NCI-H2107 (cell line): ENCODE results near the gene ZNF341.
"Not testable (repeated sequence)": the region's sequence is repeated elsewhere in the genome, so short reads cannot be mapped to it uniquely, and the experiment has no call there.

Experiments used
- DNase-seq: peaks from one replicate; lab custom pipeline; 2025; lab: John Stamatoyannopoulos, UW

The ZNF341 gene

DNA sequence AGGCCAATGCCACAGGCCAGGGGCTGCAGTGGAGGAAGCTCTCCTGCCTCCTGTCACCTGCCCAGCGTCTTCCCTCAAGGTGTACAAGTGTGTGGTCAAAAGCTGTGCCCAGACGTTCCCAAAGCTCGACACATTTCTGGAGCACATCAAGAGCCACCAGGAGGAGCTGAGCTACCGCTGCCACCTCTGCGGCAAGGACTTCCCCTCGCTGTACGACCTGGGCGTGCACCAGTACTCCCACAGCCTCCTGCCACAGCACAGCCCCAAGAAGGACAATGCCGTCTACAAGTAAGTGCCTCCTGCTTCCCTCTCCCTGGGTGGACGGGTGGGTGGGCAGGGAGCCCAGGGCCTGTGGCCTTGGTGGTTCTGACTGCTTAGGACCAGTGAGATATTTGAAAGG, 38.2 kb downstream of the ZNF341 start:
- no peak for DNase-seq

GRCh38 chr20:33771938-33772337, 40.1 kb downstream of the ZNF341 start:
- no peak for DNase-seq

GRCh38 chr20:33772439-33772838, 40.6 kb downstream of the ZNF341 start:
- DNase-seq, result no peak

DNA sequence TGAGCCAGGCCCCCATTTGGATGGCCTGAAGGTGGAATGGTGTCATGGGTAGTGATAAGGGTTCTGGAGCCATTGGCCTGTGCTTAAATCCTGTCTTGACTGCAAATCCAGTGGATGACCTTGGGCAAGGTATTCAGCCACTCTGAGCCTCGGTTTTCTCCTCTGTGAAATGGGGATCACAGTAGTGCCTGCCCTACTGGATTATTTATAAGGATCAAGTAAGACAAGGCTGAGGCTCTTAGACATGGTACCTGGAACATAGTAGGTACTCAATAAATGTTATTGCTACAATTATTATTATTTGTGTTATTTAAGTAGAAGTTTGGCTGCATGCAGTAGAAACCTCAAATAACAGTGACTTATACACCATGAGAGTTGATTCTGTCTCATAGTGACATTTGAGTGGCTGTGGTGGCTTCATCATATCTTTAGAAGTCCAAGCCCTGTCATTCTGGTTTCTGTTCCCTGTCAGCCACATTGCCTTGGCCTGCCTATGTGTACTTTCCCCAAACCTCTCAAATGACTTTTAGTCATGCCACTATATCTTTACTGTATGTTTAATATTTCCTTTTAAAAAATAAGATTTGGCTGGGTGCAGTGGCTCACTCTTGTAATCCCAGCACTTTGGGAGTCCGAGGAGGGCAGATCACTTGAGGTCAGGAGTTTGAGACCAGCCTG, 41.8 kb downstream of the ZNF341 start:
- no peak for DNase-seq

DNA sequence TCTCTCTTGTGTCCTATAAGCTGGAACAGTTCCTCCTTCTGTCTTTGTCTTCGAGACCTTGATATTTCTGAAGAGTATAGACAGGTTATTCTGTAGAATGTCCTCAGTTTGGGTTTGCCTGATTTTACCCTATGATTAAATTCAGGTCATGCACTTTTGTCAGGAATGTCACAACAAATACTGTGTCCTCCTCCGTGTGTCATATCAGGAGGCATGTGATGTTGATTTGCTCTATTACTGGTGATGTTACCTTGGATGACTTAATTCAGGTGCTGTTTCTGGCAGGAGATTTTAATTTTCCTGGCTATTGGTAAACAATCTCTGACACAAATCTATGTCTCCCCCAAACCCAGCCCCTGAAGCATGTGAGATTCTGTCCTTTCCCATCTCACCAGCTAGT, 46.0 kb downstream of the ZNF341 start:
- DNase-seq, result no peak

- no peak for DNase-seq
These were observed 49.3 kb downstream of the ZNF341 start for GRCh38 chr20:33781133-33781532.

DNA sequence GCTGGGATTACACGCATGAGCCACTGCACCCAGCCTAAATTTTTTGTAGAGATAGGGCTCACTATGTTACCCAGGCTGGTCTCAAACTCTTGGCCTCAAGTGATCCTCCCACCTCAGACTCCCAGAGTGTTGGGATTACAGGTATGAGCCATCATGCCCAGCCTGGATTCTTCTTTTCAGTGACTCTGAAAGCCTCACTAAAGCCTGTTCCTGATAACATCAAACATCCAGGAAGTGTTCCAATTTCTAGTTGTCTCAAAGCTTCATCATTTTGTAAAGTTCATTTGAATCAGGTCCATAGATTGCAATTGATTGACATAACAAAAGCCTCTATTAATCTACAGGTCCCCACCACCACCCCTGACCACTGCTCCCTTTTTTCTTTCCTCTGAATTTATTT, 50.1 kb downstream of the ZNF341 start:
- no peak for DNase-seq

GRCh38 chr20:33783256-33783655, 51.5 kb downstream of the ZNF341 start:
- no peak for DNase-seq

DNA sequence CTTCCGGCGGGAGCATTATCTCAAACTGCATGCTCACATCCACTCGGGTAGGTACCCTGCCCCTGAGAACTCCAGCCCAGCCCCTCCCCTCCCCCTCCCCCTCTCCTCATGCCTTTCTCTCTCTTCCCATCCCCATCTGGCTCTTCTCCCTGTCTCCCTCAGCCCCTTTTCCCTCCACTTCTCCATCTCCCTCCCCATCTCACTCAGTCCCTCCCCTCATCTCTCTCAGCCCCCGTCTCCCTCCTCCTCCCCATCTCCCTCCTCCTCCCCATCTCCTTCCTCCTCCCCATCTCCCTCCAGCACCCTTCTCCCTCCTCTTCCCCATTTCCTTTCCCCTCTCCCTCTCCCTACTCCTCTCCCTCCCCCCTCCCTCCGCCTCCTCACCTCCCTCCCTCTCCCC, 52.0 kb downstream of the ZNF341 start:
- no peak for DNase-seq

GRCh38 chr20:33784225-33784624, 52.4 kb downstream of the ZNF341 start:
- no peak for DNase-seq

DNA sequence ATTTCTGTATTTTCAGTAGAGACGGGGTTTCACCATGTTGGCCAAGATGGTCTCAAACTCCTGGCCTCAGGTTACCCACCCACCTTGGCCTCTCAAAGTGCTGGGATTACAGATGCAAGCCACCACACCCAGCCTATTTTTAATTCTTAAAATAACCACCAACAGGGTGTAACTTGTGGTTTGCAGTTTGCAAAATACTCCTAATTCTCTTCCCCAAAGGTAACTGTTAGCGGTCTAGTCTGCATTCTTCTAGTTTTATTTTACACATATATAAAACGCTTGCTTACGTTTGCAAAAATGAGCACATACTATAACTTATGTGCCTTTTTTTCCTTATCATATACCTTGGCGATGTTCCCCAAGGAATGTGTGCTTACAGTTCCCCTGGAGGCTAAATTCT, 53.7 kb downstream of the ZNF341 start:
- no peak for DNase-seq

GRCh38 chr20:33787253-33787891, 55.6 kb downstream of the ZNF341 start:
- no peak for DNase-seq

- no peak for DNase-seq
These were observed 56.7 kb downstream of the ZNF341 start for GRCh38 chr20:33788351-33789049.

- no peak for DNase-seq
These were observed 57.5 kb downstream of the ZNF341 start for GRCh38 chr20:33789109-33789857.

DNA sequence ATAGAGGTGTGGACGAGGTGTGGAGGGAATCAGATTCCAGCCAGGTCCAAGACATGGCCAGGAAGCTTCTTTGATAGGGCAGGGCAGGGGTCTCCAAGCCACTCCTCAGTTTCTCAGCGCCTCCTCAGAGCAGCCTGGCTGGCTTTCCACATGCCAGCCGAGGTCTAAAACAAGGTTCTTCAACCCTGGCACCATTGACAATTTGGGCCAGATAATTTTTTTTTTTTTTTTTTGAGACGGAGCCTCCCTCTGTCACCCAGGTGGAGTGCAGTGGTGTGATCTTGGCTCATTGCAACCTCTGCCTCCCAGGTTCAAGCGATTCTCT, 58.0 kb downstream of the ZNF341 start:
- DNase-seq, result no peak

DNA sequence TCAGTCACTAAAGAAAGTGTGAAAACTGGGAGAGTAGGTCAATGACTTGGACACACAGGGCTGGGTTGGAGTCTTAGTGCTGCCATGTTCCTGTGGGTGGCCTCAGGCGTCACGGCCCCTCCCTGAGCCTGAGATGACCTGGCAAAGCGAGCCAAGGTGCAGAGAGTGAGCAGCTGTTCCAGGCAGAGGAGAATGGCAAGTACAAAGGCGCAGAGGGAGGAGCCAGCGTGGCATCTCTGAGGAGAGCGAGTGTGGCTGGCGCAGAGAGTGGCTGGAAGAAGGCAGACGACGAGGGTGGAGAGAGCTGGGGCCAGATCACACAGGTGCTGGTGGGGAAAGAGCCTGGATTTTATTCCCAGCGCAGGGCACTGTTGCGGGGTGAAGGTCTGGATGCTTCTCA, 58.8 kb downstream of the ZNF341 start:
- peak; percentile 19 for DNase-seq

GRCh38 chr20:33791021-33791420, 59.2 kb downstream of the ZNF341 start:
- no peak for DNase-seq

- DNase-seq, result no peak
These were observed 59.7 kb downstream of the ZNF341 start for GRCh38 chr20:33791540-33791939.

- no peak for DNase-seq
These were observed 60.3 kb downstream of the ZNF341 start for GRCh38 chr20:33791959-33792597.

DNA sequence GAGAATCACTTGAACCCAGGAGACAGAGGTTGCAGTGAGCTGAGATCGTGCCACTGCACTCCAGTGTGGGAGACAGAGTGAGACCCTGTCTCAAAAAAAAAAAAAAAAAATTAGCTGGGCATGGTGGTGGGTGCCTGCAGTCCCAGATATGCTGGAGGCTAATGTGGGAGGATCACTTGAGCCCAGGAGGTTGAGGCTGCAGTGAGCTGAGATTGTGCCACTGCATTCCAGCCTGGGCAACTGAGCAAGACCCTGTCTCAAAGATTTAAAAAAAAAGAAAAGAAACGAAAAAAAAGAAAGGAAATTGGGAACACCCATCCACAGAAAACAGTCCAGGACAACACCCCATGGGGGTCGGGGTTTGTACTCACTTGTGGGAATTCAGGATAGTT, 60.8 kb downstream of the ZNF341 start:
- DNase-seq, result not testable (repeated sequence)

- DNase-seq, result no peak
These were observed 61.5 kb downstream of the ZNF341 start for GRCh38 chr20:33793011-33793931.
